GM18519 (cell line): ENCODE results near the gene HEPN1.

ENCODE experiments used
- ATAC-seq: cut with Tn5 transposase; IDR thresholded peaks from one replicate; pipeline ENCODE4 v1.9.1; 2021; ENCODE audit warnings: mild to moderate bottlenecking, moderate library complexity; ENCODE audit not compliant: unreplicated experiment, low FRiP score

The HEPN1 gene

GRCh38 chr11:124918950-124919349, at the start of gene HEPN1:
TSS of gene HEPN1 (plus strand) at chr11:124919250.
- ATAC-seq: no peak

- no peak for ATAC-seq
Observed at GRCh38 chr11:124869331-124869730, 49.7 kb upstream of the HEPN1 start.

- no peak for ATAC-seq
Observed at GRCh38 chr11:124869856-124870387, 49.1 kb upstream of the HEPN1 start.

- no peak for ATAC-seq
Observed at GRCh38 chr11:124870430-124870829, 48.6 kb upstream of the HEPN1 start.

- ATAC-seq: no peak
Observed at GRCh38 chr11:124872280-124872679, 46.8 kb upstream of the HEPN1 start.

GRCh38 chr11:124872741-124873140, 46.3 kb upstream of the HEPN1 start:
- ATAC-seq: no peak

GRCh38 chr11:124873951-124874350, 45.1 kb upstream of the HEPN1 start:
- ATAC-seq: no peak

GRCh38 chr11:124874571-124875255, 44.3 kb upstream of the HEPN1 start:
- no peak for ATAC-seq

- ATAC-seq: no peak
Observed at GRCh38 chr11:124875401-124875800, 43.6 kb upstream of the HEPN1 start.

GRCh38 chr11:124875943-124876817, 42.9 kb upstream of the HEPN1 start:
- ATAC-seq: peak; percentile 83

- no peak for ATAC-seq
Observed at GRCh38 chr11:124876818-124877630, 42.0 kb upstream of the HEPN1 start.

- no peak for ATAC-seq
Observed at GRCh38 chr11:124877631-124877909, 41.5 kb upstream of the HEPN1 start.

- no peak for ATAC-seq
Observed at GRCh38 chr11:124877910-124878758, 40.9 kb upstream of the HEPN1 start.

- ATAC-seq: no peak
Observed at GRCh38 chr11:124878759-124879492, 40.1 kb upstream of the HEPN1 start.

- no peak for ATAC-seq
Observed at GRCh38 chr11:124879493-124880289, 39.4 kb upstream of the HEPN1 start.

- ATAC-seq: no peak
Observed at GRCh38 chr11:124880290-124880611, 38.8 kb upstream of the HEPN1 start.

- no peak for ATAC-seq
Observed at GRCh38 chr11:124880958-124881357, 38.1 kb upstream of the HEPN1 start.

GRCh38 chr11:124882339-124883071, 36.5 kb upstream of the HEPN1 start:
- no peak for ATAC-seq
